Fibroblast of villous mesenchyme (primary cell): ENCODE measurements around the gene TOGARAM1. TPM values are rescaled to one million over a fixed set of nuclear protein-coding genes. Genes with fewer than 3 reads are reported as not detected.

Experiments
- DNase-seq: peaks from one replicate; pipeline ENCODE4 v3.0.0-alpha.2; 2010; ENCODE audit warnings: low read depth
- H3K4me3 ChIP-seq: 2 replicates; pipeline ENCODE4 v1.5.1; 2011; ENCODE audit warnings: low read depth, mild to moderate bottlenecking, low read length
- total RNA-seq: library from RNA; depleted of rRNA; stranded (reverse); fragments of >200 nt; gene quantifications from 2 replicates; pipeline ENCODE4 v1.2.3, GENCODE V29; 2012
- TF ChIP-seq, protein P1 (sequence below): IDR thresholded peaks from 2 replicates; pipeline ENCODE4 v1.5.1; 2012; ENCODE audit warnings: low read depth, mild to moderate bottlenecking, low read length; ENCODE audit not compliant: insufficient read depth

Gene TOGARAM1
- total RNA-seq, 1 donor: 22.5 TPM

DNA sequence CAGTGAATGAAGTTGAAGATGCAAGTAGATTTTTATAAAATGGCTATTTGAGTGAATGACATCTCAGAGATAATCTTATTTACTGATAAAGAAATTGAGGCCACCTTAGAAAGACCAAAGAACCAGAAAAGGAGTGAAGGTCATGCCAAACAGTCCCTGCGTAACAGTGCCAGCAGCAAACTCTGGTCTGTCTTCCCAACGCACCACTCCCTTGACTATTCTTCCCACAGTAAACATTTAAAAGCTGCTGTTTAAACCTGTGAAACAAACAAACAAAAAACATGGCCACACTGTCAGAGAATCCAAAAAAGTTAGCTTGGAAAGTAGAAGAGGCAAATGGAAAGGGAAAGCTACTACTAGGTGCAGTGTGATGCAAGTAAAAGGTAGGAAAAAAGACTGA, 120.4 kb downstream of the TOGARAM1 start:
- TF ChIP-seq, protein P1, sequence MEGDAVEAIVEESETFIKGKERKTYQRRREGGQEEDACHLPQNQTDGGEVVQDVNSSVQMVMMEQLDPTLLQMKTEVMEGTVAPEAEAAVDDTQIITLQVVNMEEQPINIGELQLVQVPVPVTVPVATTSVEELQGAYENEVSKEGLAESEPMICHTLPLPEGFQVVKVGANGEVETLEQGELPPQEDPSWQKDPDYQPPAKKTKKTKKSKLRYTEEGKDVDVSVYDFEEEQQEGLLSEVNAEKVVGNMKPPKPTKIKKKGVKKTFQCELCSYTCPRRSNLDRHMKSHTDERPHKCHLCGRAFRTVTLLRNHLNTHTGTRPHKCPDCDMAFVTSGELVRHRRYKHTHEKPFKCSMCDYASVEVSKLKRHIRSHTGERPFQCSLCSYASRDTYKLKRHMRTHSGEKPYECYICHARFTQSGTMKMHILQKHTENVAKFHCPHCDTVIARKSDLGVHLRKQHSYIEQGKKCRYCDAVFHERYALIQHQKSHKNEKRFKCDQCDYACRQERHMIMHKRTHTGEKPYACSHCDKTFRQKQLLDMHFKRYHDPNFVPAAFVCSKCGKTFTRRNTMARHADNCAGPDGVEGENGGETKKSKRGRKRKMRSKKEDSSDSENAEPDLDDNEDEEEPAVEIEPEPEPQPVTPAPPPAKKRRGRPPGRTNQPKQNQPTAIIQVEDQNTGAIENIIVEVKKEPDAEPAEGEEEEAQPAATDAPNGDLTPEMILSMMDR: no peak
- no peak overlapping the region for H3K4me3 ChIP-seq
- no peak for DNase-seq

DNA sequence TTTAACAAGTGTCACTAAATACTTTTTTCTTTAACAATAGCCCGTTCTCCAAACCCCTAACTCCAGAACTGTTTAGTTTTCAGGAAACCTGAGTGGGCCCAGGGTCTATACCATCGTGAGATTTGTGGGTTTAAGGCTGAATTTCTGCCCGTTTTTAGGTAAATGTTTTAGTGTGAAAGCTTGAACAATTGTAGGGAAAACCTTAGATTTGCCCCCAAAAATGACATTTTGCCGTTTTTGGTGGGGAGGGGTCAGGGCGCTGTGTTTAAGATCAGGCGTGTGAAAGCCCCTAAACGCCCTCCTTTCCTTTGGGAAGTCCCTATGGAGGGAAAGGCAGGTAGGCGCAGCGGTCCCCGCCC, 121.6 kb downstream of the TOGARAM1 start:
- peak overlapping the region; percentile 84 for H3K4me3 ChIP-seq
- TF ChIP-seq, protein P1: no peak
- DNase-seq: no peak

DNA sequence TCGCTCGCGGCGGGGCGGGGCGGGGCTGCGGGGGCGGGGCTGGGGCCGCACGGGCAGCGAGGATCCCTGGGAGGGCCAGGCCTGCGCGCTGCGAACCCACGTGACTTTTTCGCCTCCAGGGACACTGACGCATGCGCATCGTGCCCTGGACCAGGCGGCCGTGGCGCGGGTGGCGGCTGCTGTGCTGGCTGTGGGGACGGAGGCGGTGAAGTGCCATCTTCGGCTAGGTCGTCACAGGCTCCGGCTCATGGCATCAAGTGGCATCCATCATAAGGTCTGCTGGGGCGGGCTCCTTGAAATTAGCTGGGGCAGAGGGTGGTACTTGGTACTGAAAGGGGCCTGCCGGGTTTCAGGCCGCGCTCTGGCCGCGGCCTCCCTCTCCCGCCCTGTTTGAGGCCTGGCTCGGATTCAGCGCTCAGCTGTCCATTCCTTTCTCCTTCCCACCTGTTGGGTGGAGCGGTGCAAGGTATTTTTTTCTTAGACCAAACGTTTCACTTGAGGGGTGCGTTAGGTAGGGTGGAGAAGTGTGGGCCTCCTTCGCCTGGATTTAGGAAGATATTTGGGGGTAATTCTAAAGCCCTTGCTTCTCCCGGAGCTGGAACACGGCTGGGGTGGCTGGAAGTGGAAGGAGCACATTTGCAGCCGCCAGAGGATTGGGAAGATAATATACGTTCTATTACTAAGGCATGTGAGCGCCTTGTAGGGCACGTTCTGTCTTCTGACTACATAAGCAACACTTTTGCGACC, 122.2 kb downstream of the TOGARAM1 start, which contains the start of gene PRPF39:
Gene PRPF39, plus strand, starts transcription at position 141 of the 747 bp plus-strand sequence. CDS start 11,124 bp downstream, outside the sequence.
- H3K4me3 ChIP-seq: peak within 1 kb of the TSS; percentile 84
- DNase-seq: peak; percentile 91
- TF ChIP-seq, protein P1: no peak

DNA sequence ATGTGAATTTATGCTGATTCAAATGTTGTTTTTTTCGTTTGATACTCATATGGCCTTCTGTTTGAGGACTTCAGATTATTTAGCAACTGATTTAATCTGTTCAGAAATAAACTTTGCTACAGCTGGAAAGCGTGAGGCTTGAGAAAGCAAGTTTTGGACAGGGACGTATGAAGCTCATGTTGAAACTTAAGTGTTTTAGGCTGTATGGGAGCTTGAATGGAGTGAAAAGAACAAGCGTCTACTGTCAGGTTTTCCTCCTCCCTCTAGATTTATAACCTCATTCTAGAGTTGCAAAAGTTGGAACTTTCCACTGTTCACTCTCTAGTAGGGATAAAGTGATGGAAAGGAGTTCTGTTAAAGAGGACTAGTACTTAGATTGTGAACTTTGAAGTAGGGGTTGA, 123.0 kb downstream of the TOGARAM1 start:
- DNase-seq: peak; percentile 76
- TF ChIP-seq, protein P1: no peak
- H3K4me3 ChIP-seq: peak overlapping the region; percentile 84

DNA sequence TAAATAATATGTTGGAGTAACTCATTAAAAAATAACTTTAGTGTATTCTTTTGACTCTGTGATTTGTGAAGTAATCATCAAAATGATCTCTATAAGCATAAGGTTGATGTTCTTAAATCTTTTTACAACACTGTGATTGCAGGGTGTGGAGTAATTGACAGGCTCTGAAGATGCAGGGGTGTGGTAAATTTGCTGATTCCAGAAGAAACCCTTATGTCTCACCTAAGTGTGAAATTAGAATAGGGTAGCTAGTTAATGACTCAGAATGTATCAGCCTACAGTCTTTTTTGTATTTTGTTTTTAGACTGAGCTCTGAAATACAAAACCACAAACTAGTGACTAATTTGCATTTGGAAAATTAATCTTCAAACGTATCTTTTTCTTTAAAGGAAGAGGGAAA, 127.8 kb downstream of the TOGARAM1 start:
- H3K4me3 ChIP-seq: no peak overlapping the region
- DNase-seq: peak; percentile 18
- TF ChIP-seq, protein P1: no peak

DNA sequence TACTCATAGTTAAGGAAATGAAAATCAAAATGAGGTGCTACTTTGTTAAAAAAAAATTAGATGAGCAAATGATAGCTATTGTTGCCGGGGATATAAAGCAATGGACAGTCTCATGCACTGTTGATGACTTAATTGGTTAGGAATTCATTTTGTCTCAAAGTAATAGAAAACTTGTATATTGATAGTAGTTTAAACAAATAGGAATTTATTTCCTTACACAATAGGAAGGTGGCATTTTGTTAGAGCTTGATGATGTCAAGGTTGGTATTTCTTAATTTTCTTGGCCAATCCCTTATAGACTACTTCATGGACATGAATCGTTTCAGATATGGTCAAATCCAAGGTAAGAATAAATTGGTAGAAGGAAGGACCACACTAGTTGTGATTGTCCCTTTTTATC, 129.7 kb downstream of the TOGARAM1 start:
- peak; percentile 16 for DNase-seq
- TF ChIP-seq, protein P1: no peak
- no peak overlapping the region for H3K4me3 ChIP-seq

DNA sequence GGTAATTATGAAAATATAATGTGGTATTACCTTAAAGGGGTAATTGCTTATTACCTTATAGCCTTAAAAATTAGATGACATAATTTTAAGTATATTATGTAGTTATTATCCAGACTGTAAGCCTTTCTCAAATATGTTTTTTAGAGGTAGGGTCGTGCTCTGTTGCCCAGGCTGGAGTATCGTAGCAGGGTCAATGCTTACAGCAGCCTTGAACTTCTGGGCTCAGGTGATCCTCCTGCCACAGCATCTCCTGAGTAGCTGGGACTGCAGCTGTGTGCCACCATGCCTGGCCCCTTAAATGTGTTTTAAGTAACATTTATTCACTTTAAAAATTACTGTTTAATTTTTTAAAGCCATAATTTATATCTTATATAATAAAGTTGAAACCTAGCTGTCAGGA, 132.3 kb downstream of the TOGARAM1 start:
- no peak for DNase-seq
- TF ChIP-seq, protein P1: no peak
- H3K4me3 ChIP-seq: no peak overlapping the region
